ENCODE results near the gene OPRPN.

- TF ChIP-seq CTCF (IDR thresholded peaks at IDR 0.05; ENCODE audit: low read length) (no peak), EZH2 (IDR thresholded peaks at IDR 0.05; ENCODE audit: borderline replicate concordance, low read length) (no peak)
These were observed 1.6 kb downstream of the OPRPN start for GRCh38 chr4:70399319-70399718.
